ENCODE results near the gene RBM3.

The RBM3 gene

GRCh38 chrX:48576108-48576507 lies 1.8 kb downstream of the RBM3 start:
- no peak for DNase-seq (ENCODE audit: low read depth in 2 of 2)

GRCh38 chrX:48578661-48579128 lies 4.4 kb downstream of the RBM3 start:
- DNase-seq (ENCODE audit: low read depth in 2 of 2) = no peak

- DNase-seq (ENCODE audit: low read depth in 2 of 2) = no peak
Measured at GRCh38 chrX:48579259-48579658, 5.0 kb downstream of the RBM3 start.

- DNase-seq (ENCODE audit: low read depth in 2 of 2) = no peak
Measured at GRCh38 chrX:48580662-48581061, 6.4 kb downstream of the RBM3 start.

- no peak for DNase-seq (ENCODE audit: low read depth in 2 of 2)
Measured at GRCh38 chrX:48584698-48585097, 10.4 kb downstream of the RBM3 start.

- no peak for DNase-seq (ENCODE audit: low read depth in 2 of 2)
Measured at GRCh38 chrX:48589482-48590162, 15.3 kb downstream of the RBM3 start.

GRCh38 chrX:48590203-48591103 lies 16.2 kb downstream of the RBM3 start:
- no peak for DNase-seq (ENCODE audit: low read depth in 2 of 2)

GRCh38 chrX:48591255-48591791 lies 17.0 kb downstream of the RBM3 start:
- DNase-seq (ENCODE audit: low read depth in 2 of 2) = no peak

- no peak for DNase-seq (ENCODE audit: low read depth in 2 of 2)
Measured at GRCh38 chrX:48592971-48593370, 18.7 kb downstream of the RBM3 start.

- no peak for DNase-seq (ENCODE audit: low read depth in 2 of 2)
Measured at GRCh38 chrX:48595929-48596328, 21.6 kb downstream of the RBM3 start.

- peak; percentile 80 to 83 for DNase-seq (ENCODE audit: low read depth in 2 of 2)
Measured at GRCh38 chrX:48597353-48598264, 23.3 kb downstream of the RBM3 start, which contains the start of gene WDR13. TSS of gene WDR13 (plus strand) at chrX:48597492. CDS start at chrX:48597997, 505 bp downstream.

GRCh38 chrX:48598614-48599013 lies 24.3 kb downstream of the RBM3 start:
- no peak for DNase-seq (ENCODE audit: low read depth in 2 of 2)

- no peak for DNase-seq (ENCODE audit: low read depth in 2 of 2)
Measured at GRCh38 chrX:48599341-48599740, 25.1 kb downstream of the RBM3 start.

GRCh38 chrX:48600226-48600625 lies 25.9 kb downstream of the RBM3 start:
- no peak for DNase-seq (ENCODE audit: low read depth in 2 of 2)

GRCh38 chrX:48601741-48602394 lies 27.6 kb downstream of the RBM3 start:
- no peak for DNase-seq (ENCODE audit: low read depth in 2 of 2)

- no peak for DNase-seq (ENCODE audit: low read depth in 2 of 2)
Measured at GRCh38 chrX:48604701-48605100, 30.4 kb downstream of the RBM3 start.

- DNase-seq (ENCODE audit: low read depth in 2 of 2) = no peak
Measured at GRCh38 chrX:48606091-48606490, 31.8 kb downstream of the RBM3 start.

- DNase-seq (ENCODE audit: low read depth in 2 of 2) = no peak
Measured at GRCh38 chrX:48611703-48612102, 37.4 kb downstream of the RBM3 start.

- DNase-seq (ENCODE audit: low read depth in 2 of 2) = no peak
Measured at GRCh38 chrX:48613502-48614160, 39.3 kb downstream of the RBM3 start.

- DNase-seq (ENCODE audit: low read depth in 2 of 2) = no peak
Measured at GRCh38 chrX:48616576-48616975, 42.3 kb downstream of the RBM3 start.

Data from stimulated activated CD4-positive, alpha-beta T cell treated with anti-CD3 and anti-CD28 coated beads, Interleukin-1b, Interleukin-23, amount 100 ng/mL, for 4 hours (primary cell).